CD4-positive, alpha-beta T cell (primary cell): ENCODE results near the gene ERLEC1. TPM values are rescaled to one million over a fixed set of nuclear protein-coding genes. Genes with fewer than 3 reads are reported as not detected.

Experiments
- ATAC-seq: fragments of 200-7000 bp; cut with Tn5 transposase; one replicate; pipeline ENCODE4 v1.10.0; 2022; ENCODE audit warnings: mild to moderate bottlenecking; ENCODE audit not compliant: poor library complexity
- CTCF ChIA-PET: fragments of 350-600 bp; sonication (Branson Sonifier 250); formaldehyde crosslinking; loops from one replicate; lab custom pipeline; 2021; ENCODE audit warnings: antibody characterized with exemption, inconsistent platforms; lab: Charles Lee
- POLR2A ChIA-PET: fragments of 350-600 bp; sonication (Branson Sonifier 250); formaldehyde crosslinking; loops from one replicate; lab custom pipeline; 2021; ENCODE audit warnings: antibody characterized with exemption, inconsistent platforms; lab: Charles Lee
- DNase-seq, 14 experiments: peaks; one replicate each; pipeline ENCODE4 v3.0.0-alpha.2; 2013 to 2020; ENCODE audit warnings: mixed read lengths in 2 of 14
- H3K27ac ChIP-seq, 2 donors: one replicate each; pipeline versions ENCODE4 v1.5.1 to v1.7.0; 2013; ENCODE audit warnings: low read length in 2 of 2, low read depth in 1 of 2, mild to moderate bottlenecking in 1 of 2
- H3K27me3 ChIP-seq, 2 experiments: 1 replicate in 1 of 2; 2 replicates in 1 of 2; pipeline versions ENCODE4 v1.6.1 to v1.7.0; 2013; ENCODE audit warnings: low read length in 2 of 2, control low read depth in 1 of 2, mild to moderate bottlenecking in 1 of 2, moderate library complexity in 1 of 2; ENCODE audit not compliant: insufficient read depth in 2 of 2, control insufficient read depth in 1 of 2
- H3K36me3 ChIP-seq: one replicate; pipeline ENCODE4 v1.6.1; 2013; ENCODE audit warnings: low read length, control low read depth; ENCODE audit not compliant: insufficient read depth
- H3K4me1 ChIP-seq: one replicate; pipeline ENCODE4 v1.6.1; 2013; ENCODE audit warnings: low read length, control low read depth; ENCODE audit not compliant: insufficient read depth
- H3K4me3 ChIP-seq: one replicate; pipeline ENCODE4 v1.5.1; 2013; ENCODE audit warnings: mild to moderate bottlenecking, low read length, moderate library complexity
- H3K9me3 ChIP-seq, 2 experiments: 1 replicate in 1 of 2; 2 replicates in 1 of 2; pipeline versions ENCODE4 v1.6.1 to v1.7.0; 2013; ENCODE audit warnings: low read length in 2 of 2, mild to moderate bottlenecking in 2 of 2, control low read depth in 1 of 2, moderate library complexity in 1 of 2; ENCODE audit not compliant: control insufficient read depth in 1 of 2, insufficient read depth in 1 of 2
- H3K27ac Mint-ChIP-seq: one replicate; pipeline ENCODE4 v1.8.0; 2020; ENCODE audit warnings: mixed read lengths
- H3K27me3 Mint-ChIP-seq: one replicate; pipeline ENCODE4 v1.8.0; 2021; ENCODE audit warnings: mixed read lengths
- H3K36me3 Mint-ChIP-seq: one replicate; pipeline ENCODE4 v1.8.0; 2021; ENCODE audit warnings: low read depth, mixed read lengths
- H3K4me1 Mint-ChIP-seq: one replicate; pipeline ENCODE4 v1.8.0; 2021; ENCODE audit warnings: low read depth, mixed read lengths
- H3K4me3 Mint-ChIP-seq: one replicate; pipeline ENCODE4 v1.8.0; 2020; ENCODE audit warnings: mild to moderate bottlenecking, mixed read lengths
- H3K9me3 Mint-ChIP-seq: one replicate; pipeline ENCODE4 v1.8.0; 2020; ENCODE audit warnings: mixed read lengths
- intact Hi-C, 2 experiments: fragments of 100-400 bp; cut with DNase I in 1 of 2; cut with micrococcal nuclease in 1 of 2; formaldehyde crosslinking; loops; one replicate each; pipeline versions ENCODE4 v1.15.1 to v1.9.0; 2023 to 2025; cut with DNase I, micrococcal nuclease
- total RNA-seq, 174 experiments: library from RNA in 2 of 174; stranded (reverse) in 2 of 174; gene quantifications; one replicate each; pipeline ENCODE4 v1.2.3 and lab custom pipeline; 2021 to 2026
- TF ChIP-seq, protein P1 (sequence below): fragments of 200-600 bp; IDR thresholded peaks from one replicate; pipeline ENCODE4 v1.8.0; 2022; ENCODE audit warnings: antibody characterized with exemption, mild to moderate bottlenecking

ERLEC1 gene
- total RNA-seq, 2 experiments from 2014 or later, result 14.5 to 14.7 TPM

GRCh38 chr2:53852532-53852931 is 65.7 kb downstream of the ERLEC1 start:
- H3K27ac ChIP-seq, result no peak overlapping the region
- ChIA-PET CTCF (no interaction called here), POLR2A (interaction anchor here (1.2 kb wide), 1 partner anchor 66 kb away, joined by 3 read pairs; the partner anchor contains the start of genes ASB3 and ERLEC1)
- TF ChIP-seq, protein P1, sequence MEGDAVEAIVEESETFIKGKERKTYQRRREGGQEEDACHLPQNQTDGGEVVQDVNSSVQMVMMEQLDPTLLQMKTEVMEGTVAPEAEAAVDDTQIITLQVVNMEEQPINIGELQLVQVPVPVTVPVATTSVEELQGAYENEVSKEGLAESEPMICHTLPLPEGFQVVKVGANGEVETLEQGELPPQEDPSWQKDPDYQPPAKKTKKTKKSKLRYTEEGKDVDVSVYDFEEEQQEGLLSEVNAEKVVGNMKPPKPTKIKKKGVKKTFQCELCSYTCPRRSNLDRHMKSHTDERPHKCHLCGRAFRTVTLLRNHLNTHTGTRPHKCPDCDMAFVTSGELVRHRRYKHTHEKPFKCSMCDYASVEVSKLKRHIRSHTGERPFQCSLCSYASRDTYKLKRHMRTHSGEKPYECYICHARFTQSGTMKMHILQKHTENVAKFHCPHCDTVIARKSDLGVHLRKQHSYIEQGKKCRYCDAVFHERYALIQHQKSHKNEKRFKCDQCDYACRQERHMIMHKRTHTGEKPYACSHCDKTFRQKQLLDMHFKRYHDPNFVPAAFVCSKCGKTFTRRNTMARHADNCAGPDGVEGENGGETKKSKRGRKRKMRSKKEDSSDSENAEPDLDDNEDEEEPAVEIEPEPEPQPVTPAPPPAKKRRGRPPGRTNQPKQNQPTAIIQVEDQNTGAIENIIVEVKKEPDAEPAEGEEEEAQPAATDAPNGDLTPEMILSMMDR, result no peak
- H3K4me1 ChIP-seq, result no peaks in the 10 kb centered on the region
- no peaks in the 10 kb centered on the region for H3K27me3 ChIP-seq
- H3K27me3 Mint-ChIP-seq, result no peaks in the 10 kb centered on the region
- no peaks in the 10 kb centered on the region for H3K9me3 Mint-ChIP-seq
- intact Hi-C loops, result no loop called here
- H3K36me3 ChIP-seq, result peaks cover 2% of the 10 kb centered on the region
- H3K4me1 Mint-ChIP-seq, result peaks cover 4% of the 10 kb centered on the region
- no peak for DNase-seq
- no peak overlapping the region for H3K4me3 ChIP-seq
- H3K4me3 Mint-ChIP-seq, result no peak overlapping the region
- no peak for ATAC-seq
- H3K36me3 Mint-ChIP-seq, result peaks cover 28% of the 10 kb centered on the region
- no peaks in the 10 kb centered on the region for H3K9me3 ChIP-seq
- no peak overlapping the region for H3K27ac Mint-ChIP-seq

DNA sequence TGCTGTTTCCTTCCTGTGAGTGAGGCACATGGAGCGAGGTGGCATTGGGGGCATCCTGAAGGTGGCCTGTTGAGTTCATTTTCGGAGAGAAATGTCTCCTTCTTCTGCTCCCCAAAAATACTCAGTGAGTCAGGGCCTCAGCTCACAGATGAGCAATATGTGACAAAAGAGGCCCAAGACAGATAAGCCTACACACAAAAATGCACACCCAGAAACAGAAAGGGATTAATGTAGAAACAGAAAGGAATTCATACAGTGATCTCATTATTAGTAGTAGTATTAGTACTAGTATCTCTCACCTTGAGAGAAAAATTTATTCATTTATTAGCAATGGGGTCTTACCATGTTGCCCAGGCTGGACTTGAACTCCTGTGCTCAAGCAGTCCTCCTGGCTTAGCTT is 67.8 kb downstream of the ERLEC1 start:
- H3K36me3 ChIP-seq, result peaks cover 2% of the 10 kb centered on the region
- intact Hi-C loops, result no loop called here
- Mint-ChIP-seq H3K27me3 (no peaks in the 10 kb centered on the region), H3K9me3 (no peaks in the 10 kb centered on the region), H3K27ac (no peak overlapping the region), H3K4me1 (peaks cover 4% of the 10 kb centered on the region), H3K36me3 (peaks cover 38% of the 10 kb centered on the region), H3K4me3 (no peak overlapping the region)
- TF ChIP-seq, protein P1, result no peak
- no peak overlapping the region for H3K4me3 ChIP-seq
- no peaks in the 10 kb centered on the region for H3K27me3 ChIP-seq
- no peak overlapping the region for H3K27ac ChIP-seq
- ATAC-seq, result no peak
- DNase-seq, result no peak
- H3K4me1 ChIP-seq, result no peaks in the 10 kb centered on the region
- no peaks in the 10 kb centered on the region for H3K9me3 ChIP-seq
- CTCF ChIA-PET, result no interaction called here
- POLR2A ChIA-PET, result no interaction called here

- H3K9me3 ChIP-seq, result no peaks in the 10 kb centered on the region
- CTCF ChIA-PET, result no interaction called here
- H3K4me1 Mint-ChIP-seq, result peaks cover 7% of the 10 kb centered on the region
- peaks cover 9% of the 10 kb centered on the region for H3K36me3 ChIP-seq
- H3K4me3 Mint-ChIP-seq, result no peak overlapping the region
- no peaks in the 10 kb centered on the region for H3K9me3 Mint-ChIP-seq
- no peak overlapping the region for H3K27ac ChIP-seq
- no peak overlapping the region for H3K4me3 ChIP-seq
- H3K36me3 Mint-ChIP-seq, result peaks cover 42% of the 10 kb centered on the region
- intact Hi-C loops, result no loop called here
- POLR2A ChIA-PET, result interaction anchor here (0.7 kb wide), 1 partner anchor 226 kb away, joined by 3 read pairs; no protein-coding TSS in a partner anchor
- no peak overlapping the region for H3K27ac Mint-ChIP-seq
- ATAC-seq, result no peak
- TF ChIP-seq, protein P1, result no peak
- H3K4me1 ChIP-seq, result no peaks in the 10 kb centered on the region
- H3K27me3 Mint-ChIP-seq, result no peaks in the 10 kb centered on the region
- no peaks in the 10 kb centered on the region for H3K27me3 ChIP-seq
- DNase-seq, result no peak
Measured at GRCh38 chr2:53856272-53856671, 69.4 kb downstream of the ERLEC1 start.
